Renal cortex interstitium (tissue), 11 donors: ENCODE measurements around the gene CDA. TPM values are rescaled to one million over a fixed set of nuclear protein-coding genes. Genes with fewer than 3 reads are reported as not detected.

Experiments
- DNase-seq, 11 donors: peaks; one replicate each; pipeline ENCODE4 v3.0.0-alpha.2; 2013; ENCODE audit warnings: low read depth in 9 of 11, low spot score in 4 of 11; ENCODE audit errors: extremely low read depth in 1 of 11
- polyA plus RNA-seq, 3 donors: library from polyadenylated mRNA; unstranded; fragments of 120-200 nt; gene quantifications; one replicate each; pipeline ENCODE4 v1.2.1, GENCODE V29; 2013; ENCODE audit not compliant: insufficient read length in 3 of 3

The CDA gene
- polyA plus RNA-seq, 3 donors: 4.5 to 6.1 (median 5.7) TPM

- peak in 2 of 11 donors; percentile 11 to 32 for DNase-seq
Observed at GRCh38 chr1:20634065-20634593, 45.2 kb downstream of the CDA start.

GRCh38 chr1:20634594-20635084 lies 45.7 kb downstream of the CDA start:
- peak in 2 of 11 donors; percentile 15 to 31 for DNase-seq

- DNase-seq: no peak
Observed at GRCh38 chr1:20636785-20637347, 48.0 kb downstream of the CDA start.

GRCh38 chr1:20640183-20640597 lies 51.3 kb downstream of the CDA start:
- DNase-seq: peak in 7 of 11 donors; percentile 23 to 60 (median 38)

- DNase-seq: no peak
Observed at GRCh38 chr1:20641975-20642374, 53.1 kb downstream of the CDA start.

GRCh38 chr1:20643080-20643479 lies 54.2 kb downstream of the CDA start:
- DNase-seq: no peak

GRCh38 chr1:20644416-20644815 lies 55.5 kb downstream of the CDA start:
- no peak for DNase-seq

GRCh38 chr1:20645414-20645813 lies 56.5 kb downstream of the CDA start:
- no peak for DNase-seq

GRCh38 chr1:20648438-20648837 lies 59.5 kb downstream of the CDA start:
- no peak for DNase-seq

GRCh38 chr1:20648946-20649345 lies 60.0 kb downstream of the CDA start:
- no peak for DNase-seq

GRCh38 chr1:20652300-20652699 lies 63.4 kb downstream of the CDA start:
- DNase-seq: no peak

- no peak for DNase-seq
Observed at GRCh38 chr1:20654104-20654690, 65.3 kb downstream of the CDA start.

GRCh38 chr1:20657024-20657423 lies 68.1 kb downstream of the CDA start:
- DNase-seq: no peak

- no peak for DNase-seq
Observed at GRCh38 chr1:20658166-20658915, 69.4 kb downstream of the CDA start.

GRCh38 chr1:20660363-20660762 lies 71.5 kb downstream of the CDA start:
- DNase-seq: no peak

- no peak for DNase-seq
Observed at GRCh38 chr1:20660847-20661206, 71.9 kb downstream of the CDA start.

- peak; percentile 91 to 98 (median 95) for DNase-seq
Observed at GRCh38 chr1:20661207-20662109, 72.6 kb downstream of the CDA start, which contains the start of gene DDOST. TSS of gene DDOST (minus strand) at chr1:20661369. CDS start at chr1:20661350, 19 bp downstream.

GRCh38 chr1:20662110-20662475 lies 73.2 kb downstream of the CDA start:
- no peak for DNase-seq

- DNase-seq: no peak
Observed at GRCh38 chr1:20663365-20663764, 74.5 kb downstream of the CDA start.
